ENCODE measurements around the gene PIK3C3.
A peak's percentile ranks its signal among the peaks of the same experiment; 100 is the strongest.
"Not testable (repeated sequence)": the region's sequence is repeated elsewhere in the genome, so short reads cannot be mapped to it uniquely, and the experiment has no call there.

PIK3C3 gene

GRCh38 chr18:42024131-42024530 is 69.1 kb downstream of the PIK3C3 start:
- DNase-seq (ENCODE audit: low read depth in 2 of 2) = no peak

GRCh38 chr18:42025491-42025890 is 70.5 kb downstream of the PIK3C3 start:
- no peak for DNase-seq (ENCODE audit: low read depth in 2 of 2)

- DNase-seq (ENCODE audit: low read depth in 2 of 2) = no peak
These were observed 71.1 kb downstream of the PIK3C3 start for GRCh38 chr18:42025974-42026625.

- peak in 1 of 2 donors; percentile 5 for DNase-seq (ENCODE audit: low read depth in 2 of 2)
These were observed 73.3 kb downstream of the PIK3C3 start for GRCh38 chr18:42028247-42028832.

GRCh38 chr18:42029092-42029491 is 74.1 kb downstream of the PIK3C3 start:
- no peak for DNase-seq (ENCODE audit: low read depth in 2 of 2)

- no peak for DNase-seq (ENCODE audit: low read depth in 2 of 2)
These were observed 75.7 kb downstream of the PIK3C3 start for GRCh38 chr18:42030586-42031182.

- no peak for DNase-seq (ENCODE audit: low read depth in 2 of 2)
These were observed 77.4 kb downstream of the PIK3C3 start for GRCh38 chr18:42032447-42032846.

GRCh38 chr18:42033137-42033810 is 78.2 kb downstream of the PIK3C3 start:
- DNase-seq (ENCODE audit: low read depth in 2 of 2) = no peak

- no peak for DNase-seq (ENCODE audit: low read depth in 2 of 2)
These were observed 83.9 kb downstream of the PIK3C3 start for GRCh38 chr18:42038936-42039335.

GRCh38 chr18:42039396-42039795 is 84.4 kb downstream of the PIK3C3 start:
- no peak for DNase-seq (ENCODE audit: low read depth in 2 of 2)

- no peak for DNase-seq (ENCODE audit: low read depth in 2 of 2)
These were observed 86.8 kb downstream of the PIK3C3 start for GRCh38 chr18:42041793-42042192.

- DNase-seq (ENCODE audit: low read depth in 2 of 2) = no peak
These were observed 90.3 kb downstream of the PIK3C3 start for GRCh38 chr18:42045346-42045745.

- no peak for DNase-seq (ENCODE audit: low read depth in 2 of 2)
These were observed 92.7 kb downstream of the PIK3C3 start for GRCh38 chr18:42047721-42048120.

GRCh38 chr18:42048158-42048557 is 93.1 kb downstream of the PIK3C3 start:
- DNase-seq (ENCODE audit: low read depth in 2 of 2) = no peak

- DNase-seq (ENCODE audit: low read depth in 2 of 2) = not testable (repeated sequence)
These were observed 94.5 kb downstream of the PIK3C3 start for GRCh38 chr18:42049536-42049935.

GRCh38 chr18:42051411-42051810 is 96.4 kb downstream of the PIK3C3 start:
- DNase-seq (ENCODE audit: low read depth in 2 of 2) = no peak

GRCh38 chr18:42052122-42052708 is 97.2 kb downstream of the PIK3C3 start:
- no peak for DNase-seq (ENCODE audit: low read depth in 2 of 2)

GRCh38 chr18:42053188-42053781 is 98.3 kb downstream of the PIK3C3 start:
- peak; percentile 8 to 31 for DNase-seq (ENCODE audit: low read depth in 2 of 2)

GRCh38 chr18:42064109-42064508 is 109.1 kb downstream of the PIK3C3 start:
- DNase-seq (ENCODE audit: low read depth in 2 of 2) = no peak

GRCh38 chr18:42067518-42067917 is 112.5 kb downstream of the PIK3C3 start:
- DNase-seq (ENCODE audit: low read depth in 2 of 2) = no peak

- DNase-seq (ENCODE audit: low read depth in 2 of 2) = no peak
These were observed 113.0 kb downstream of the PIK3C3 start for GRCh38 chr18:42068030-42068429.

- no peak for DNase-seq (ENCODE audit: low read depth in 2 of 2)
These were observed 114.0 kb downstream of the PIK3C3 start for GRCh38 chr18:42069036-42069435.

All from activated CD8-positive, alpha-beta memory T cell treated with anti-CD3 and anti-CD28 coated beads for 4 hours (primary cell).